GM23338 (cell line): ENCODE results near the gene DMD. TPM values are rescaled to one million over a fixed set of nuclear protein-coding genes. Genes with fewer than 3 reads are reported as not detected.

ENCODE experiments used
- ATAC-seq: fragments of 200-7000 bp; cut with Tn5 transposase; 3 replicates; pipeline ENCODE4 v1.9.1; 2020
- DNase-seq: peaks from one replicate; pipeline ENCODE4 v3.0.0-alpha.2; 2015; ENCODE audit warnings: low spot score
- H2AFZ ChIP-seq: fragments of 200-600 bp; sonication (generic); 2 replicates; pipeline ENCODE4 v1.8.0; 2016; ENCODE audit warnings: antibody characterized with exemption, mild to moderate bottlenecking, moderate library complexity
- H3F3A ChIP-seq: fragments of 200-600 bp; sonication (generic); replicated peaks from 2 replicates; pipeline ENCODE4 v1.8.0; 2017; ENCODE audit warnings: antibody characterized with exemption, mixed run types, low read depth
- H3K27ac ChIP-seq: fragments of 200-600 bp; sonication (generic); 2 replicates; pipeline ENCODE4 v1.6.1; 2016; ENCODE audit warnings: low read depth
- H3K27me3 ChIP-seq: fragments of 200-600 bp; sonication (generic); 2 replicates; pipeline ENCODE4 v1.8.0; 2016; ENCODE audit warnings: mild to moderate bottlenecking, mixed run types, moderate library complexity; ENCODE audit not compliant: insufficient read depth
- H3K36me3 ChIP-seq: fragments of 200-600 bp; sonication (generic); 2 replicates; pipeline ENCODE4 v1.8.0; 2016; ENCODE audit warnings: mild to moderate bottlenecking; ENCODE audit not compliant: insufficient read depth
- H3K4me1 ChIP-seq: fragments of 200-600 bp; sonication (generic); 2 replicates; pipeline ENCODE4 v1.8.0; 2016; ENCODE audit warnings: mild to moderate bottlenecking, moderate library complexity; ENCODE audit not compliant: insufficient read depth
- H3K4me2 ChIP-seq: fragments of 200-600 bp; sonication (generic); 2 replicates; pipeline ENCODE4 v1.7.1; 2017; ENCODE audit warnings: mixed run types
- H3K4me3 ChIP-seq: fragments of 200-600 bp; sonication (generic); 2 replicates; pipeline ENCODE4 v1.6.1; 2016; ENCODE audit warnings: mixed run types
- H3K79me2 ChIP-seq: fragments of 200-600 bp; sonication (generic); replicated peaks from 2 replicates; pipeline ENCODE4 v1.8.0; 2017; ENCODE audit warnings: mild to moderate bottlenecking; ENCODE audit not compliant: insufficient read depth
- H3K9me2 ChIP-seq: fragments of 200-600 bp; sonication (generic); 2 replicates; pipeline ENCODE4 v1.8.0; 2017; ENCODE audit not compliant: insufficient read depth
- H4K20me1 ChIP-seq: fragments of 200-600 bp; sonication (generic); replicated peaks from 2 replicates; pipeline ENCODE4 v1.8.0; 2017; ENCODE audit warnings: mild to moderate bottlenecking; ENCODE audit not compliant: insufficient read depth
- H3K27ac Mint-ChIP-seq: 2 replicates; pipeline ENCODE4 v1.8.0; 2020; ENCODE audit warnings: inconsistent platforms, mild to moderate bottlenecking, moderate library complexity, mixed read lengths
- H3K27me3 Mint-ChIP-seq: 3 replicates; pipeline ENCODE4 v1.8.0; 2022; ENCODE audit warnings: low read depth, mild to moderate bottlenecking, moderate library complexity, mixed read lengths, inconsistent platforms; ENCODE audit not compliant: insufficient read depth, poor library complexity
- H3K36me3 Mint-ChIP-seq: 3 replicates; pipeline ENCODE4 v1.8.0; 2021; ENCODE audit warnings: low read depth, mild to moderate bottlenecking, inconsistent platforms, moderate library complexity, mixed read lengths
- H3K4me1 Mint-ChIP-seq: 3 replicates; pipeline ENCODE4 v1.8.0; 2020; ENCODE audit warnings: mild to moderate bottlenecking, inconsistent platforms, mixed read lengths
- H3K4me3 Mint-ChIP-seq: 3 replicates; pipeline ENCODE4 v1.8.0; 2021; ENCODE audit warnings: moderate library complexity, mild to moderate bottlenecking, inconsistent platforms, mixed read lengths
- H3K9me3 Mint-ChIP-seq: 3 replicates; pipeline ENCODE4 v1.8.0; 2020; ENCODE audit warnings: moderate library complexity, mild to moderate bottlenecking, inconsistent platforms, mixed read lengths
- CREB1 ChIP-seq: fragments of 250-450 bp; sonication (Bioruptor Pico); IDR thresholded peaks from 2 replicates; pipeline ENCODE4 v1.5.0; 2020; ENCODE audit warnings: low read depth, mild to moderate bottlenecking, moderate library complexity
- CTCF ChIP-seq, 2 experiments: fragments of 200-600 bp in 1 of 2; sonication (generic) in 1 of 2; conservative IDR thresholded peaks; 2 replicates each; pipeline versions ENCODE4 v1.5.1 to v1.6.1; 2016 to 2017; ENCODE audit warnings: antibody characterized with exemption in 2 of 2, low read depth in 2 of 2, mild to moderate bottlenecking in 2 of 2, moderate library complexity in 1 of 2
- ETS1 ChIP-seq: IDR thresholded peaks from 2 replicates; pipeline ENCODE4 v1.6.1; 2016; ENCODE audit warnings: antibody characterized with exemption
- EZH2 ChIP-seq: fragments of 200-600 bp; sonication (generic); IDR thresholded peaks from one replicate; pipeline ENCODE4 v1.8.0; 2017; ENCODE audit warnings: antibody characterized with exemption, mild to moderate bottlenecking, low read depth; ENCODE audit not compliant: unreplicated experiment
- EZH2phosphoT487 ChIP-seq: fragments of 200-600 bp; sonication (generic); IDR thresholded peaks from one replicate; pipeline ENCODE4 v1.8.1; 2018; ENCODE audit warnings: antibody characterized with exemption; ENCODE audit not compliant: unreplicated experiment
- JUNB ChIP-seq: IDR thresholded peaks from one replicate; pipeline ENCODE4 v1.6.1; 2016; ENCODE audit warnings: antibody characterized with exemption; ENCODE audit not compliant: unreplicated experiment
- NANOG ChIP-seq: IDR thresholded peaks from 2 replicates; pipeline ENCODE4 v1.6.1; 2016; ENCODE audit warnings: antibody characterized with exemption, borderline replicate concordance
- POLR2AphosphoS5 ChIP-seq: IDR thresholded peaks from 2 replicates; pipeline ENCODE4 v1.6.1; 2016; ENCODE audit warnings: antibody characterized with exemption, low read depth
- REST ChIP-seq: IDR thresholded peaks from one replicate; pipeline ENCODE4 v1.6.1; 2018; ENCODE audit warnings: antibody characterized with exemption; ENCODE audit not compliant: unreplicated experiment
- STAT1 ChIP-seq: IDR thresholded peaks from one replicate; pipeline ENCODE4 v1.6.1; 2016; ENCODE audit warnings: antibody characterized with exemption; ENCODE audit not compliant: unreplicated experiment
- ZNF114 ChIP-seq: fragments of 250-450 bp; sonication (Bioruptor Pico); IDR thresholded peaks from 2 replicates; pipeline ENCODE4 v1.5.0; 2020; ENCODE audit warnings: mild to moderate bottlenecking, moderate library complexity
- ZNF331 ChIP-seq: fragments of 250-450 bp; sonication (Bioruptor Pico); IDR thresholded peaks from 2 replicates; pipeline ENCODE4 v1.5.0; 2020; ENCODE audit warnings: low read depth, mild to moderate bottlenecking, moderate library complexity
- ZNF462 ChIP-seq: fragments of 250-450 bp; sonication (Bioruptor Pico); IDR thresholded peaks from 2 replicates; pipeline ENCODE4 v1.5.0; 2020; ENCODE audit warnings: mild to moderate bottlenecking, moderate library complexity
- polyA plus RNA-seq: library from polyadenylated mRNA; unstranded; fragments of >200 nt; fragmentation: Nextera tagmentation; extraction: Ambion mirVana; gene quantifications from 2 replicates; pipeline ENCODE4 v1.2.1, GENCODE V29; 2016
- total RNA-seq: library from RNA; depleted of rRNA; stranded (reverse); fragments of >200 nt; shearing (Covaris generic); gene quantifications from 2 replicates; pipeline ENCODE4 v1.2.3, GENCODE V29; 2014

DMD gene
- total and polyA plus RNA-seq, 2 experiments from 2014 or later: 4.5 to 7.6 TPM

GRCh38 chrX:31506360-31506759 is 1705.0 kb downstream of the DMD start:
- peaks cover 3% of the 10 kb centered on the region; the same call in 1 of the 2 replicates for H3K4me1 ChIP-seq
- Mint-ChIP-seq H3K27ac (no peak overlapping the region), H3K9me3 (no peaks in the 10 kb centered on the region), H3K27me3 (no peaks in the 10 kb centered on the region), H3K4me1 (peaks cover 5% of the 10 kb centered on the region; the same call in 2 of the 3 replicates), H3K36me3 (no peaks in the 10 kb centered on the region), H3K4me3 (no peak overlapping the region)
- no peaks in the 10 kb centered on the region for H3F3A ChIP-seq
- H4K20me1 ChIP-seq: no peaks in the 10 kb centered on the region
- no peaks in the 10 kb centered on the region for H3K27me3 ChIP-seq
- H3K36me3 ChIP-seq: no peaks in the 10 kb centered on the region
- H3K79me2 ChIP-seq: no peaks in the 10 kb centered on the region
- H3K27ac ChIP-seq: no peak overlapping the region
- DNase-seq (peak; percentile 21), ATAC-seq (no peak)
- no peak overlapping the region for H3K4me3 ChIP-seq
- H3K9me2 ChIP-seq: no peaks in the 10 kb centered on the region
- no peak overlapping the region for H2AFZ ChIP-seq
- no peak overlapping the region; the same call in 1 of the 2 replicates for H3K4me2 ChIP-seq
- TF ChIP-seq STAT1 (no peak), CREB1 (CRISPR knock-in tag) (no peak), JUNB (no peak), EZH2phosphoT487 (no peak), ZNF462 (no peak), ZNF331 (CRISPR knock-in tag) (no peak), CTCF (conservative IDR thresholded peaks at IDR 0.05; ENCODE audit: low read depth in 2 of 2) (no peak), ETS1 (no peak), ZNF114 (CRISPR knock-in tag) (no peak), NANOG (no peak), EZH2 (no peak), POLR2AphosphoS5 (no peak), REST (no peak)
